Smooth muscle cell (in vitro differentiated cells): ENCODE results near the gene IL36RN. TPM values are rescaled to one million over a fixed set of nuclear protein-coding genes. Genes with fewer than 3 reads are reported as not detected.

Source experiments
- DNase-seq: peaks from one replicate; lab custom pipeline; 2025; ENCODE audit not compliant: unreplicated experiment; lab: John Stamatoyannopoulos, UW
- H2AFZ ChIP-seq: fragments of 200-600 bp; sonication (generic); 2 replicates; pipeline ENCODE4 v1.6.0; 2016; ENCODE audit warnings: antibody characterized with exemption, low read depth, mild to moderate bottlenecking
- H3F3A ChIP-seq: fragments of 200-600 bp; sonication (generic); 2 replicates; pipeline ENCODE4 v1.6.0; 2017; ENCODE audit warnings: antibody characterized with exemption, low read depth
- H3K27ac ChIP-seq: fragments of 200-600 bp; sonication (generic); 2 replicates; pipeline ENCODE4 v1.5.1; 2016; ENCODE audit warnings: low read depth, mild to moderate bottlenecking
- H3K27me3 ChIP-seq: fragments of 200-600 bp; sonication (generic); 2 replicates; pipeline ENCODE4 v1.6.1; 2016; ENCODE audit warnings: low read depth, mild to moderate bottlenecking
- H3K36me3 ChIP-seq: fragments of 200-600 bp; sonication (generic); 2 replicates; pipeline ENCODE4 v1.5.1; 2016; ENCODE audit warnings: low read depth
- H3K4me1 ChIP-seq: fragments of 200-600 bp; sonication (generic); 2 replicates; pipeline ENCODE4 v1.5.1; 2016; ENCODE audit warnings: low read depth
- H3K4me2 ChIP-seq: fragments of 200-600 bp; sonication (generic); 2 replicates; pipeline ENCODE4 v1.6.0; 2016; ENCODE audit warnings: mild to moderate bottlenecking
- H3K4me3 ChIP-seq: fragments of 200-600 bp; sonication (generic); 2 replicates; pipeline ENCODE4 v1.5.1; 2016; ENCODE audit warnings: mild to moderate bottlenecking
- H3K79me2 ChIP-seq: fragments of 200-600 bp; sonication (generic); 2 replicates; pipeline ENCODE4 v1.6.0; 2016; ENCODE audit warnings: low read depth, mild to moderate bottlenecking
- H3K9ac ChIP-seq: fragments of 200-600 bp; sonication (generic); 2 replicates; pipeline ENCODE4 v1.6.0; 2016; ENCODE audit warnings: low read depth
- H3K9me3 ChIP-seq: fragments of 200-600 bp; sonication (generic); replicated peaks from 2 replicates; pipeline ENCODE4 v1.5.1; 2016; ENCODE audit warnings: low read depth
- H4K20me1 ChIP-seq: fragments of 200-600 bp; sonication (generic); 2 replicates; pipeline ENCODE4 v1.6.0; 2016; ENCODE audit warnings: low read depth
- WGBS: methylation state at CpG from one replicate; pipeline ENCODE4 v1.1.7; 2016; ENCODE audit warnings: low lambda C conversion rate; 5-methylcytosine and 5-hydroxymethylcytosine counted together
- polyA plus RNA-seq: library from polyadenylated mRNA; unstranded; fragments of >200 nt; fragmentation: Nextera tagmentation; extraction: Ambion mirVana; gene quantifications from 2 replicates; pipeline ENCODE4 v1.2.1, GENCODE V29; 2016
- total RNA-seq: library from RNA; depleted of rRNA; stranded (reverse); fragments of >200 nt; gene quantifications from 2 replicates; pipeline ENCODE4 v1.2.3, GENCODE V29; 2014
- TF ChIP-seq, protein P1 (sequence below): fragments of 200-600 bp; sonication (generic); IDR thresholded peaks from 2 replicates; pipeline ENCODE4 v1.5.1; 2017; ENCODE audit warnings: borderline replicate concordance, mild to moderate bottlenecking, antibody characterized with exemption; ENCODE audit not compliant: insufficient read depth, poor library complexity, severe bottlenecking

Gene IL36RN
- total and polyA plus RNA-seq, 2 experiments from 2014 or later, result 1.5 to 7.8 TPM

DNA sequence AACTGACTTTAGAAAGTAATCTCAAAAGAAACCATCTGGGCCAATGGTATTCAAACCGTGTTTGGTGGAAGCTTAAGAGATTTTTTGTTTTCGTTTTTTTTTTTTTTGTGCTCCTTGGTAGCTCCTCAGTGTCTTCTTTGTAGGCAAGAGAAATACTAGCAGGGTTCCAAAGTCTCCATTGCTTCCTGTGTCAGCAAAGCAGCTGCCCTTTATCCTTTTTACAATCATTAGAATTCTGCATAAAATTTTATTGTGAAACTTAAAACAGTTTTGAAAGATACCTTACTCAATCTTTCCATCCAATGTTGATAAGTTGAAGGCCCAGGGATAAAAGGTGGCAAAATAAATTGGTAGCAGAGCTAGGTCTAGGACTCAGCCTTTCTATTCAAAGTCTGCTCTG lies 9.3 kb downstream of the IL36RN start:
- no peak overlapping the region for H3K4me3 ChIP-seq
- no peaks in the 10 kb centered on the region for H4K20me1 ChIP-seq
- DNase-seq, result no peak
- H3F3A ChIP-seq, result no peaks in the 10 kb centered on the region
- no peaks in the 10 kb centered on the region for H3K36me3 ChIP-seq
- TF ChIP-seq, protein P1, sequence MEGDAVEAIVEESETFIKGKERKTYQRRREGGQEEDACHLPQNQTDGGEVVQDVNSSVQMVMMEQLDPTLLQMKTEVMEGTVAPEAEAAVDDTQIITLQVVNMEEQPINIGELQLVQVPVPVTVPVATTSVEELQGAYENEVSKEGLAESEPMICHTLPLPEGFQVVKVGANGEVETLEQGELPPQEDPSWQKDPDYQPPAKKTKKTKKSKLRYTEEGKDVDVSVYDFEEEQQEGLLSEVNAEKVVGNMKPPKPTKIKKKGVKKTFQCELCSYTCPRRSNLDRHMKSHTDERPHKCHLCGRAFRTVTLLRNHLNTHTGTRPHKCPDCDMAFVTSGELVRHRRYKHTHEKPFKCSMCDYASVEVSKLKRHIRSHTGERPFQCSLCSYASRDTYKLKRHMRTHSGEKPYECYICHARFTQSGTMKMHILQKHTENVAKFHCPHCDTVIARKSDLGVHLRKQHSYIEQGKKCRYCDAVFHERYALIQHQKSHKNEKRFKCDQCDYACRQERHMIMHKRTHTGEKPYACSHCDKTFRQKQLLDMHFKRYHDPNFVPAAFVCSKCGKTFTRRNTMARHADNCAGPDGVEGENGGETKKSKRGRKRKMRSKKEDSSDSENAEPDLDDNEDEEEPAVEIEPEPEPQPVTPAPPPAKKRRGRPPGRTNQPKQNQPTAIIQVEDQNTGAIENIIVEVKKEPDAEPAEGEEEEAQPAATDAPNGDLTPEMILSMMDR, result no peak
- H3K9ac ChIP-seq, result no peak overlapping the region
- H3K9me3 ChIP-seq, result no peaks in the 10 kb centered on the region
- peaks cover 5% of the 10 kb centered on the region for H3K27me3 ChIP-seq
- 80% methylated on average over 2 of the region's 2 CpGs for WGBS
- no peak overlapping the region for H3K27ac ChIP-seq
- no peaks in the 10 kb centered on the region for H3K79me2 ChIP-seq
- no peaks in the 10 kb centered on the region for H3K4me1 ChIP-seq
- no peak overlapping the region for H2AFZ ChIP-seq
- no peak overlapping the region for H3K4me2 ChIP-seq

DNA sequence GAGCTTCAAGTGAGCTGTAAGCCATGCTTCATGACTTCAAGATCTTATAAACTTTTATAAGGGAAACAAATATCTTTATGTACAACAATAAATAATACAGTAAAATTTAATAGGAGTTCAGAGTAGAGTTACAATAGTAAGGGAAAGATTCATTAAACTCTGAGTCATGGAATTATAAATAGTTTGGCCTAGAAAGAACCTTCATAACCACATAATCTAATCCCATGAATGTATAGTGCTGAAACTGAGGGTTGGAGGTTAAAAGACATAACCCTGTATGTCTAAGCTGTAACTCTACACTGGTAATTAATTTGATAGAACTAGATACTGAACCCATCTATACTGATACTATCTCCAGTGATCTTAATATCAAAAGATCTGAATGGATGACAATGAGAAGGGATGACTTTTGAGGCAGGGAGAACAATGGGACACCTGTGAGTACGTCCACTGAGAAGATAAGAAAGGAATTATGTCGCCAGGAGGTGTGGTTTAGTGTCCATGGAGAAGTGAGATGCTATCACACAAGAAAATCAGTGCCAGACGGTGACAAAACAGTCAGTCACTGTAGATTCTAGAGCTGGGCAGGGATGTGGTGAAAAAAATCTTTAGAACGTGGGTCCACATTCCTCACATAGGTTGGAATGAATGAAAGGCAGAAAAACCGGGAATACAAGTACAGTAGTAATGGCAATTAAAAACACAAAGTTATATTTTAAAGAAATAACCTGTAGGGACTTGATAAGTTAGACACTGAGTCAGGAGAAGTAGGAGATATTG lies 9.9 kb downstream of the IL36RN start:
- peaks cover 5% of the 10 kb centered on the region for H3K27me3 ChIP-seq
- no peaks in the 10 kb centered on the region for H4K20me1 ChIP-seq
- TF ChIP-seq, protein P1, result no peak
- H3K4me1 ChIP-seq, result no peaks in the 10 kb centered on the region
- WGBS, result 37% methylated on average over 5 of the region's 5 CpGs
- no peak overlapping the region for H3K4me3 ChIP-seq
- no peak overlapping the region for H2AFZ ChIP-seq
- no peak overlapping the region for H3K4me2 ChIP-seq
- no peaks in the 10 kb centered on the region for H3K79me2 ChIP-seq
- H3K36me3 ChIP-seq, result no peaks in the 10 kb centered on the region
- H3K9me3 ChIP-seq, result no peaks in the 10 kb centered on the region
- no peaks in the 10 kb centered on the region for H3F3A ChIP-seq
- DNase-seq, result no peak
- no peak overlapping the region for H3K9ac ChIP-seq
- H3K27ac ChIP-seq, result no peak overlapping the region

DNA sequence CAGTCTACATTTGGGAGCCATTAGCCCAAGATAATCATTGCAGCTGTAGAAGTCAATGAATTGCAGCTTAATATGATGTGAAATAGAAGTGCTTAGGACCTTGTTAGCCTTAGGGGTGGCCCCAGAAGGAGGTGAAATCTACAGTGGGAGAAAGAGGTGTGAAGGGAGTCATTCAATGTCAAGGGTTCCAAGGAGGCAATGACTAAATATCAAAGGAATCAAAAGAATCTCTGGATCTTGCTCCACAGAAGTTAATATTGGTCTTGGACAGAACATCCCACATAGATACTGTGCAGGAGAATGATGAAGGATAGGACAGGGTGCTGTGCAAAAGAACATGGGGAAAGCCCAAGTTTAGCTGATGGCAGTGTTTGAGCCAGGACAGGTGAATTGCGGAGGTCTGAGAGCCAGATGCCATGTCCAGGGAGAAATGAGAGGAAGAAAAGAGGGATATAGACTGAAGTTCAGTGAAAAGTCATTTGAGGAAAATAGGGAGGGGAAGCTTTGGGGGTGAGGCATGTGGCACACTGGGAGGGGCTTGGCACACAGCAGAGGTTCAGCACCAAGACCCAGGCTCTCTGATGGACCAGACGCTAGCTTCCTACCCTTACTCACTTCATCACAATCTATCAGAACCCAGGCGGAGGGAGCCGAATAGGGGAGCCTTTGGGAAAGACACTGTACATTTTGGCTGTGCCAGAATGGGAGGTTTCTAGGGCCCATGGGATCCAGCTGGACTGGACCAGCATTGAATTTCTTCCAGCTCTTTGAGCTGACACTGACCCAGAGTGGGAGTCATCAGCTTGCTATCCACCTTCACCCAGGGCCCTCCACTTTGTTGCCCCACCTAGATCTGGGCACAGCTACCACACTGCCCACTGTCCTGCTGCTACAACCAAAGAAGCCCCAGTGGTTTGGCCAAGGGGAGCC lies 10.9 kb downstream of the IL36RN start:
- 86% methylated on average over 4 of the region's 4 CpGs for WGBS
- Histone ChIP-seq H4K20me1 (no peaks in the 10 kb centered on the region), H3K79me2 (no peaks in the 10 kb centered on the region), H3K9ac (no peak overlapping the region), H3K4me3 (no peak overlapping the region), H3F3A (no peaks in the 10 kb centered on the region), H3K4me2 (no peak overlapping the region), H2AFZ (no peak overlapping the region), H3K27ac (no peak overlapping the region), H3K9me3 (no peaks in the 10 kb centered on the region), H3K4me1 (no peaks in the 10 kb centered on the region), H3K36me3 (no peaks in the 10 kb centered on the region), H3K27me3 (peaks cover 10% of the 10 kb centered on the region)
- no peak for DNase-seq
- TF ChIP-seq, protein P1, result no peak
